GM12801 (cell line): ENCODE measurements around the gene EVA1B.

Experiments used
- CTCF ChIP-seq: IDR thresholded peaks from one replicate; pipeline ENCODE4 v1.5.1; 2011; ENCODE audit warnings: control low read depth; ENCODE audit not compliant: insufficient read length; ENCODE audit errors: extremely low read depth

EVA1B gene

GRCh38 chr1:36330940-36331339 is 7.5 kb upstream of the EVA1B start:
- no peak for TF ChIP-seq CTCF

- no peak for TF ChIP-seq CTCF
Measured at GRCh38 chr1:36329817-36330216, 6.4 kb upstream of the EVA1B start.

- no peak for TF ChIP-seq CTCF
Measured at GRCh38 chr1:36328713-36329112, 5.3 kb upstream of the EVA1B start.

- TF ChIP-seq CTCF, result no peak
Measured at GRCh38 chr1:36328088-36328480, 4.6 kb upstream of the EVA1B start.

GRCh38 chr1:36327421-36328087 is 4.1 kb upstream of the EVA1B start:
- TF ChIP-seq CTCF, result no peak

GRCh38 chr1:36326499-36326898 is 3.1 kb upstream of the EVA1B start:
- TF ChIP-seq CTCF, result no peak

- TF ChIP-seq CTCF, result no peak
Measured at GRCh38 chr1:36324353-36324703, 883 bp upstream of the EVA1B start.
